ENCODE data around the gene SIK3.

- TF ChIP-seq CTCF (conservative IDR thresholded peaks at IDR 0.05; ENCODE audit: low read depth in 2 of 2) (peak; percentile 86 to 96), EZH2phosphoT487 (IDR thresholded peaks at IDR 0.05; ENCODE audit: unreplicated experiment) (no peak), ETS1 (IDR thresholded peaks at IDR 0.05) (no peak), JUNB (IDR thresholded peaks at IDR 0.05; ENCODE audit: unreplicated experiment) (no peak), POLR2AphosphoS5 (IDR thresholded peaks at IDR 0.05; ENCODE audit: low read depth) (no peak), ZNF462 (CRISPR knock-in tag; IDR thresholded peaks at IDR 0.05) (no peak)
- TF ChIP-seq, protein P1, sequence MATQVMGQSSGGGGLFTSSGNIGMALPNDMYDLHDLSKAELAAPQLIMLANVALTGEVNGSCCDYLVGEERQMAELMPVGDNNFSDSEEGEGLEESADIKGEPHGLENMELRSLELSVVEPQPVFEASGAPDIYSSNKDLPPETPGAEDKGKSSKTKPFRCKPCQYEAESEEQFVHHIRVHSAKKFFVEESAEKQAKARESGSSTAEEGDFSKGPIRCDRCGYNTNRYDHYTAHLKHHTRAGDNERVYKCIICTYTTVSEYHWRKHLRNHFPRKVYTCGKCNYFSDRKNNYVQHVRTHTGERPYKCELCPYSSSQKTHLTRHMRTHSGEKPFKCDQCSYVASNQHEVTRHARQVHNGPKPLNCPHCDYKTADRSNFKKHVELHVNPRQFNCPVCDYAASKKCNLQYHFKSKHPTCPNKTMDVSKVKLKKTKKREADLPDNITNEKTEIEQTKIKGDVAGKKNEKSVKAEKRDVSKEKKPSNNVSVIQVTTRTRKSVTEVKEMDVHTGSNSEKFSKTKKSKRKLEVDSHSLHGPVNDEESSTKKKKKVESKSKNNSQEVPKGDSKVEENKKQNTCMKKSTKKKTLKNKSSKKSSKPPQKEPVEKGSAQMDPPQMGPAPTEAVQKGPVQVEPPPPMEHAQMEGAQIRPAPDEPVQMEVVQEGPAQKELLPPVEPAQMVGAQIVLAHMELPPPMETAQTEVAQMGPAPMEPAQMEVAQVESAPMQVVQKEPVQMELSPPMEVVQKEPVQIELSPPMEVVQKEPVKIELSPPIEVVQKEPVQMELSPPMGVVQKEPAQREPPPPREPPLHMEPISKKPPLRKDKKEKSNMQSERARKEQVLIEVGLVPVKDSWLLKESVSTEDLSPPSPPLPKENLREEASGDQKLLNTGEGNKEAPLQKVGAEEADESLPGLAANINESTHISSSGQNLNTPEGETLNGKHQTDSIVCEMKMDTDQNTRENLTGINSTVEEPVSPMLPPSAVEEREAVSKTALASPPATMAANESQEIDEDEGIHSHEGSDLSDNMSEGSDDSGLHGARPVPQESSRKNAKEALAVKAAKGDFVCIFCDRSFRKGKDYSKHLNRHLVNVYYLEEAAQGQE (IDR thresholded peaks at IDR 0.05; ENCODE audit: unreplicated experiment) = no peak
Observed at GRCh38 chr11:116895048-116895757, 203.0 kb downstream of the SIK3 start.

Data from GM23338 (cell line).